NCI-H510A treated with DMSO at 0.1 percent for 48 hours (cell line): Measurements from ENCODE around the gene SLC35F3.
"Not testable (repeated sequence)": the region's sequence is repeated elsewhere in the genome, so short reads cannot be mapped to it uniquely, and the experiment has no call there.

ENCODE experiments used
- DNase-seq: peaks from one replicate; lab custom pipeline; 2025; lab: John Stamatoyannopoulos, UW

Gene SLC35F3

DNA sequence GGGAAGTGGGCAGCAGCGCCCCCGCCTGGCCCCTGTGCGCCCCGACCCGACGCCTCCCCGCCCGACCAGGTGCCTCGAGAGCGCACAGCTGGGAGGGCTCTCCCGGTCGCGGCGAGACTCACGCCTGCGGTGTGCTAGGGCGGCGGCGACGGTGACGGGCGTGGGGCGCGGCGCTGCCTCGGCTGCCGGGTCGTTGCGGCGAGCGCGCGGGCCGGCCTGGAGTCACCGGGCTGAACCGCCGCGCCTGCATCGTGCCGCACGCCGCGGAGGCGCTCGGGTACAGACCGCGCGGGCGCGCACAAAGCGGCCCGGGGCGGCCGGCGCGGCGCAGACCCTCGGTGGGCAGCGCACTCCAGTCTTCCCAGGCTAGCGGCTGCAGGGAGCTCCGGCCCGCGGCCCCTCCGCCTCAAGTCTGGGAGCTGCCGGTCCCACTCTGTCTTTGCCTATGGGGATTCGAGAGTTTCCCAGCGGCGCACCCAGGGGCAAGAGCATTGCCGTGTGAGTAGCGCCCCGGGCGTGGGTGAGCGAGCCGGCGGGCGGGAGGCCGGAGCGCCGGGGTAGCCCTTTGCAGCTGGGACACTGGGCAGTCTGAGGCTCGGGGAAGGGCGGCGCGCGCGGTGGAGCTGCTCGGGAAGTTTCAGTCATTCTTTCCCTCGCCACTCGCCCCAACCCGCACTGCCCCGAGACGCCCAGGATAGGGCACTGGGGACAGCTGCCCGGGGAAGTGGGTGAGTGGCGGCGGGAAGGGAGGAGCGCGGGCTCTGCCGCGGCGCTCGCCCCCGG lies at the start of gene SLC35F3:
Gene SLC35F3 (plus strand): TSS at position 44 of the 783 bp plus-strand sequence.
- peak; percentile 31 for DNase-seq

DNA sequence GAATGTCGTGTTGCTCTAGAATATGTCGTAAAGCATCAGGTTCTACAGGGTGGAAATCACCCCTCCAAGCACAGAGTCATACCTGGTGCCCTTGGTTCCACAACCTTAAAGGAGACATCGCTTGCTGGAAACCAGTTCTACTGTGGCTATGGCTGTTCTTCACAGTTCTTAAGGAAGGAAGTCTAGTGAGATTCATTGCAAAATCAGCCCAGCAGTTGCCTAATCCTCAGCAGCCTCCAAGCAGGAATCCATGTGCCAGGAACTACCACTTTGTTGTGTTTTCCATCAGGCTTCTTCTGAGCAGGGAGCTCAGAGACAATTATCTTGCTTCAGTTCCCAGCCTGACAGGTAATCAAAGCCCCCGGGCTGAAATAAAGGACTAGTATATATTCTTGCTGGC lies 45.0 kb upstream of the SLC35F3 start:
- DNase-seq, result no peak

DNA sequence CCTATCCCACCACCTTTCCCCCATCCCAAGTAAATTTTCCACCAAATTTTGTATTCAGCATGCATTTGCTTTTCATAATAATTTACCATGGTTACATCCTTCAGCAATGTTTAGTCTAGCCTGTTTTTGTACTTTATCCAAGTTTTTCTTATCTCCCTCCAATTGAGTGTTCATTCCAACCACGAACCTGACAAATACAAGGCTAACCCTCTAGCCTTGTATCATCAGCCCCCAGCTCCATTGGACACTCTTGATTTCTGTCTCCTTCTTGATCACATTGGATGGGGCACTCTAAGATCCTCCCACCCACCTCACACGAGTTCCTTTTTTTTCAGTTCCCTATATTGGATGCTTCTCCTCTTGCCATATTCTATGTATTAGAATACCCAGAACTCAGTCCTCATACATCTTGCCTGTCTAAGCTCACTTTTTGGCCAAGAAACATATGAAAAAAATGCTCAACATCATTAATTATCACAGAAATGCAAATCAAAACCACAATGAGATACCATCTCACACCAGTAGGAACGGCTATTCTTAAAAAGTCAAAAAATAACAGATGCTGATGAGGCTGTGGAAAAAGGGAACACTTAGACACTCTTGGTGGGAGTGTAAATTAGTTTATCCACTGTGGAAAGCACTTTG lies 40.5 kb upstream of the SLC35F3 start:
- DNase-seq, result no peak

DNA sequence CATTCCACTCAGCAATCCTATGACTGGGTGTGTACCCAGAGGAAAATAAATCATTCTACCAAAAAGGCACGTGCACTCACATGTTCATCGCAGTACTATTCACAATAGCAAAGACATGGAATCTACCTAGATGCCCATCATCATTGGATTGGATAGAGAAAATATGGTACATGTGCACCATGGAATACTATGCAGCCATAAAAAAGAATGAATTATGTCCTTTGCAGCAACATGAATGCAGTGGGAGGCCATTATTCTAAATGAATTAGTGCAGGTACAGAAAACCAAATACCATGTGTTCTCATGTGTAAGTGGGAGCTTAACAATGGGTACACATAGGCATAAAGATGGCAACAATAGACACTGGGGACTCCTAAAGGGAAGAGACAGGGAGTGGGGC lies 39.9 kb upstream of the SLC35F3 start:
- DNase-seq, result no peak

DNA sequence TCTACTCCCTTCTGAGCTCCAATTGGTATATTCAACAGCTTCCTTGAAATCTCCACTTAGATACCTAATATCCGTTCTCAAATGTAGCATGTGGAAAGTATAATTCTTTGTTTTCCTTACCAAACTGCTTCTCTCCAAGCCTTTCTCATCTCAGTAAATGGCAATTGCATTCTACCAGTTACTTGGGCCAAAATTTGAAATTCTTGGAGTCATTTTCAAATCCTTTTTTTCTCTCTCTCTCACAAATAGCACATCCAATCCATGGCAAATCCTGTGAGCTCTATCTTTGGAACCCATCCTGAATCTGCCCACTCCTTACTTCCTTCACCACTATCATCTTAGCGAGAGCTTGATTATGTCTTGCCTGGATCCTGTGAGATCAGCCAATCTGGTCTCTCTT lies 39.3 kb upstream of the SLC35F3 start:
- DNase-seq, result no peak

DNA sequence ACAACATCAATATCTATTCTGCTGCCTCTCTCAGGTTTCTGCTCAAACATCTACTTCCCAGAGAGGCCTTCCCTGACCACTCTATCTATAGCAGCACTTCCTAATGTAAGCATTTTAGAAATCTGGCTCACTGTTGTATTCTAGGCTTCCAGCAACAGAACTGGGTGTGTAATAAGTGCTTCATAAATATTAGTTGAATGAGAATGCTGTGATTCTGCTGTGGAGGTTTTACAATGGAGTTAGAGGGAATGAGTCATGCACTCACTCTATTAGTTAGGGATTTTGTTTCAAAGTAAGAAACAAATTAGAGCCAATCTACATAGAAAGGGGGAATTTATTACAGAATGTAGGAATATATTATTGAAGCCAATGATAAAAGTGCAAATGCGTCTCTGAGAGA lies 38.6 kb upstream of the SLC35F3 start:
- DNase-seq, result no peak

DNA sequence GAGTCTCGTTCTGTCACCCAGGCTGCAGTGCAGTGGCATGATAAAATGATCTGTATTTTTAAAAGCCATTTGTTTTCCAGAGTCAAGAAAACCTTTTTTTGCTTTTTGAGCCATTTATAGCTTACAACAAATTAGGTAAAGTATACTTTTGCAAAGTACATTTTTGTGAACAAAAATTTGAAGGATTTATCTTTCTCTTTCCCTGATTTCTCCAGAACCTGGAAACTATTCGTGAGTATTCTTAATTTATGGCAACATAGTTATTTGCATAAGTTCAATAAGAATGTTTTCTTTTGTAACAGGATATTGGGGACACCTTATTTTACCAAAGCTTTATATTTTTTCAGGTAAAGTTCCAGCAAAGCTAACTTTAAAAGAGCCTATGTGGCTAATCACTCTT lies 37.4 kb upstream of the SLC35F3 start:
- no peak for DNase-seq

DNA sequence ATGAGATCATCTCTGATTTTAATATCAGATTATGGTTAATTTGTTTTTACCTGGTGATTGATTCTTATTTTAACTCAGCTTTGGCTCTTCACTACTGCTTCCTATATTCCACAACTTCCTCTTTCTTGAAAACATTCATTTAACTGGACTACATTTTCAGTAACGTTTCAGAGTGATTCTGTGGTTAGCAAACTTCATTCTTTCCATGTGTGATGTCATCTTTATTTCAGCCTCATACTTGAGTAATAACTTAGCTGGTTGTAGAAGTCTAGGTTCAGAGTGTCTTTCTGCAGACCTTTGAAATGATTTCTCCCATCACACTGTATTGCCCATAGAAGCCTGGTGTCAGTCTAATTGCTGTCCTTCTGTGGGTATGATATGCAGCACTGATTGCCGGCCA lies 36.0 kb upstream of the SLC35F3 start:
- no peak for DNase-seq

DNA sequence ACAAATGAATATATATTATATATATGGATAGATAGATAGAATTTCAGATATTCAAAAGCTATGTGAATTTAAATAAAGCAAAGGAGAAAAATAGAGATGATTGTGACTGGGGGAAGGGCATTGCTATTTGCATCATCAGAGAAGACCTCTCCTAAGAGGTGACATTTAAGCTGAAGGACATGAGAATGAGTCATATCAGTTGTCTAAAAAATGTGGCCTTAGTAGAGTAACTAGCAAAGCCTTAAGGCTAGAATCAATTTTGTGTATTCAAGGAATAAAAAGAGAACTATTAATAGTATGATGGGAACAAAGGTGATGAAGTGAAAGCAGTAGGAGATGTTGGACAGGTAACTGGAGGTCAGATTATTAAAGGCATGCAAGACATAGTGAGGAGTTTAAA lies 34.8 kb upstream of the SLC35F3 start:
- DNase-seq, result no peak

DNA sequence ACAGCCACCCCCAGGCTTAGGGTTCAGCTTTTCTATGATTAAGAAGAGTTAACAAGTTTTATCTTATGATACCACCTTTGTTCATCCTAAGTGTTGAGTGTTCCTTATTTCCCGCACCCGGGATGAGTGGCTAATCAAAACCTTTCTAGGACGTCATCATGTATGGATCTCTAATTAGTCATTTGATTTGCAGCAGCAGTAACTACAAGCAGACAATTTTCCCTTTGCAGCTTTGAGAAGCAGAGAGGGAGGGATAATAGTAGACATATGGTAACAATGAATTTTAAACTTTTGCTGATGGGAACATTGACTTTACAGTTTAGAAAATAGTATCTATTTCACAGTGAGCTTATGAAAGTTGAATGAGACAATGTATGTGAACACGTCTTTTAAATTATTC lies 30.8 kb upstream of the SLC35F3 start:
- no peak for DNase-seq

DNA sequence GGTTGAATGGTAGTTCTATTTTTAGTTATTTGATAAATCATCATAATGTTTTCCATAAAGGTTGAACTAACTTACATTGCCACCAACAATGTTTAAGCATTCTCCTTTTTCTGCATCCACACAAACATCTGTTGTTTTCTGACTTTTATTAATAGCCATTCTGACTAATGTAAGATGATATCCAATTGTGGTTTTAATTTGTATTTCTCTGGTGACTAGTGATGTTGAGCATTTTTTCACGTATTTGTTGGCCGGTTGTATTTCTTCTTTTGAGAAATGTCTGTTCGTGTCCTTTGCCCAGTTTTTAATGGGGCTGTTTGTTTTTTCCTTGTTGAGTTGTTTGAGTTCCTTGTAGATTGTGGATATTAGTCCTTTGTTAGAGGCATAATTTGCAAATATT lies 24.6 kb upstream of the SLC35F3 start:
- DNase-seq, result no peak

DNA sequence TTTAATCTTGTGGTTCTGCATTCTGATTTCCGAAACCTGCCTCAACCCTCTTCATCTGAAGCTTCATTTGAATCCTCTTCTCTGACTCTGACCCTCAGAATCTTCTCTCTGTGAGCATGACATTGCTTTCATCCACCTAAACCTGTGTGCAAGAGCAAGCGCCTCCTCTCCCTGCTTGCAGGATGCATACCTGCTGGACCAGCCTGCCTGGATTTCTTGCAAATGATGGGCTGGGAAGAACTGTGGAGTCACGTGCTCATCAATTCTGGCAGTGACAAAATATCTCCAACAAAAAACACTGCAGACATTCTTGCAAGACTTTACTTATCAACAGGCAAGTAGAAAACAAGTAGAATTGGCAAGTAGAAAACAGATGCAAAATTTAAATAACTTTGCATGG lies 20.8 kb upstream of the SLC35F3 start:
- no peak for DNase-seq

DNA sequence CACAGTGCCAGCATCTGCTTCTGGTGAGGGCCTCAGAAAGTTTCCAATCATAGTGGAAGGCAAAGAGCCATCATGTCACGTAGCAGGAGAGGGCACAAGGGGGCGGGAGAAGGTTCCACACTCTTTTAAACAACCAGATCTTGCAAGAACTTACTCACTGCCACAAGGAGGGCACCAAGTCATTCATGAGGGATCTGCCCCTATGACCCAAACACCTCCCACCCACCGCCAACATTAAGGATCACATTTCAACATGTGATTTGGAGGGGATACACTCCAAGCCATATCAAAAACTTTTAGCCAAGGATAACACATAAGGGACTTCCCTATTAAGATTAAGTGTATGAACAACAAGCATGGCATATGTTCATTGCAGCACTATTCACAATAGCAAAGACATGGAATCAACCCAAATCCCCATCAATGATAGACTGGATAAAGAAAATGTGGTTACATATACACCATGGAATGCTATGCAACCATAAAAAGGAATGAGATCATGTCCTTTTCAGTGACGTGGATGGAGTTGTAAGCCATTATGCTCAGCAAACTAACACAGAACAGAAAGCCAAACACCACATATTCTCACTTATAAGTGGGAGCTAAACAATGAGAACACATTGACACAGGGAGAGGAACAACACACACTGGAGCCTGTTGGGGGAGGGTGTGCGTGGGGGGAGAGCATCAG lies 19.9 kb upstream of the SLC35F3 start:
- no peak for DNase-seq

DNA sequence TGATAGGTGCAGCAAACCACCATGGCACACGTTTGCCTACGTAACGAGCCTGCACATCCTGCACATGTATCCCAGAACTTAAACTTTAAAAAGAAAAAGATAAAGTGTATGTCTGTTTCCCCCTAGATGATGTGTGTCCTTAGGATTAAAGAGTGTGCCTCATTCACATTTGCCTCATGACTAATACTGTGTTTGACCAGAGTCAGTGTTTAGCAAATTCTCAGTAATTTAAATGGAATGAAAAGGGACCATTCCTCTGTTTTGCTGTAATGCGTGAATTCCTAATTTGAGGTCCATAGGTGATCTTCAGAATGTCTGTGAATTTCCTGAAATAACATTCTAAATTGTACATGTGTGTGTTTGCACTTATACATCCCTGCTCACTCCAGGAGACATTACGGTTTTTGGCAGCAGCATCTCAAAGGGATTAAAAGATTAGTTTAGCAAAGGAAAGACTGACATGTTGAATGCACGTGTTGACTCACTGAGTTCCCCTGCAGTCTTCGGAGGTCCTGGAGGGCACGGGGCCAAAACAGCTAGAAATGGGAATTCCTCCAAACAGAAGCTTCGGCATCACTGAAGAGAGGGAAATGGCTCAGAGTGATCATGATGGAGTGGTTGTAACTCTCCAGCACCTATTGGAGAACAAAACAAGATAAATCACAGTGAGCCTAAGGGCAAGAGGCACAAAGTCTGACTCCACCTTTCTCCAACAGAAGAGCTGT lies 19.1 kb upstream of the SLC35F3 start:
- no peak for DNase-seq

DNA sequence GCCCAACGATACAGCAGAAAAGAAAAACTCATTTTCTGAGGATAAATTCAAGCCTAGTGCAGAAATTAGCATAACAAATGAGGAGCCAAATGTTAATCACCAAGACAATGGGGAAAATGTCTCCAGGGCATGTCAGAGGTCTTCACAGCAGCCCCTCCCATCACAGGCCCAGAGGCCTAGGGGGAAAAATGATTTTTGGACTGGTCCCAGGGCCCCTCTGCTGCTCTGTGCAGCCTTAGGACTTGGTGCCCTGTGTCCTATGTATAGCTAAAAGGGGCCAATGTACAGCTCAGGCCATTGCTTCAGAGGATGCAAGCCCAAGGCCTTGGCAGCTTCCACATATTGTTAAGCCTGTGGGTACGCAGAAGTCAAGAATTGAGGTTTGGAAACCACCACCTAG lies 13.3 kb upstream of the SLC35F3 start:
- DNase-seq, result not testable (repeated sequence)

DNA sequence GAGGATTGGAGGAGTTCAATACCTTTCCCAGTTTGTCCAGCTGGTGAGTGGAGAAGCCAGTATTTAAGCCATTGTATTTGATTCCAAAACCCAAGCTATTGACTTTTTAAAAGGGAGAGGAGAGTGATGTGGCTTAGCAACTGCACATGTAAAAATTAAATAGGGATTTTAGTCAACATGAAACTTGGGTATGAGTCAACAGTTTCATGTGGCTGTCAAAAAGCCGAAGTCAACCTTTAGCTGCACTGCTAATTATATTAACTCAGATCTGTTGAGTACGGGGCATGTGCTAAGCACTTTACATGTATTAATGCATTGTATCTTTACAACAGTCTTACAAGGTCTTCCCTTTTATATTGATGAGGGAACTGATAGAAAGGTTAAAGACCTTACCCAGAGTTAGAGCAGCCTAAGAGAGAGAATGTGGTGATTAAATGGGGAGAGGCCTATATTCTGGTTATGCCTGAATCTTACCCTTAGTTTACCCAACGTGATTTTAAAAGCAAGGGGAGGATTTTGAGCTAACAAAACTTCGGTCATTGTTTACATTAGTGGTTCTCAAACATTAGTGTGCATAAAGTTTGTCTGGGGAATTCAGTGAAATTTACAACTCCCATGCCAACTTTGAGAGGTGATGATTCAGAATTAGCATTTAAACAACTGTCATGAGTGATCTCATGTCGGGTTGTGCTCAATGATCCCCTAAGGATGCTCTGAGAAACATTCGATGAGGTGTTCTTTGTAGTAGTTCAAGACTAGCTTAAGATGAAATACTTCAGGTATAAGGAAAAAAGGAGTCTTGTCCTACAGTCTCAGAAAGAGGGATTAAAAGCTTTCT lies 6.9 kb upstream of the SLC35F3 start:
- no peak for DNase-seq

DNA sequence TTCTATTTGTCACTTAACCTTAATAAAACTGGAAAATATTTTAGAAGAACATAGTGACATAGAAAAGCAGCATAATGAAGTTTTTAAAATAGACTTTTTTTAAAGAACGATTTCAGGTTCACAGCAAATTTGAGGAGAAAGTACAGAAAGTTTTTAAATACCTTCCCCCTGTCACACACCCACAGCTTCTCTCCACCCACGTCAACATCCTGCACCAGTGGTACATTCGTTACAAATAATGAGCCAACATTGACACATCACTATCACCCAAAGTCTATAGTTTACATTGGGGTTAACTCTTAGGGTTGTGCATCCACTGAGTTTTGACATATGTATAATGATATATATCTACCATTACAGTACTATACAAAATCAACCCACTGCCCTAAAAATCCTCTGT lies 3.0 kb upstream of the SLC35F3 start:
- no peak for DNase-seq

DNA sequence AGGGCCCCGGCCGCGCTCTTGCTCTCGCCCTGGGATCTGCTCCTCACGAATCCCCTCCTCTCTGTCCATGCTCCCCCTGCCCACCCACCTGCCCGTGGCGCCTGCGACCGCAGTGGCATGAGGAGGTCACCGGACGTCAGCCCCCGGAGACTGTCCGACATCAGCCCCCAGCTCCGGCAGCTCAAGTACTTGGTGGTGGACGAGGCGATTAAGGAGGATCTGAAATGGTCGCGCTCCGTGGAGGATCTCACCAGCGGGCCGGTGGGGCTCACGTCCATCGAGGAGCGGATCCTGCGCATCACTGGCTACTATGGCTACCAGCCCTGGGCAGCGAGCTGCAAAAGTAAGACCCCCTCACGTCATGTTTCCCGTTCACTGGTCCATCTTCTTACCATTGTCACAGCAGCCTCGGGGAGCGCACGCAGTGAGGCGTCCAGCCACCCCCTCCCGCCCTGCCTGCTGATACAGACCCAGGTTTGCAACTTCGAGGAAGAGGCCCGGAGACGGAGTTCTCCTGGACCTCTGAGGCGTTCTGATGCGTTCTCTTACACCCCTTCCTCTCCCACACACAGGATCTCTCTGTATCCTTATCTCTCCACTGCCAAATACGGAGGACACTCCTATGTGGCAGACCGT lies 1.1 kb downstream of the SLC35F3 start:
- no peak for DNase-seq

DNA sequence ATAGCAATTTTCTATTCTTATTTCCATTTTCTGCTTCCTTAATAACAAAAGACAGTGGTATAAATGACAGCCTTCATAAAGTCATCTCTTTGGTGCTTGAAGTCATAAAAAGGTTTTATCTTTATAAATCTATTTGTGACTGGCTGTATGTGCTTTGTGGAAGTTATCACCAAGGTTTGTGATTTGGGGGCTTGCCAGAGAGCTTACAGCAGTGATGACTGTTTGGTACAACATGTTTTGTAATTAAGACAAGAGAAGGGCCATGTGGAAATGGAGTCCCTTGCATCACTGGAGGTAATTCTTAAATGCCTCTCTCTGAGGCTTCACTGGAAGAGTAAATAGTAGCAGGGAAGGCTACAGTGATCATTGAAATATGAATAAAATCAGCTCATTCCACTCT lies 2.7 kb downstream of the SLC35F3 start:
- DNase-seq, result no peak

DNA sequence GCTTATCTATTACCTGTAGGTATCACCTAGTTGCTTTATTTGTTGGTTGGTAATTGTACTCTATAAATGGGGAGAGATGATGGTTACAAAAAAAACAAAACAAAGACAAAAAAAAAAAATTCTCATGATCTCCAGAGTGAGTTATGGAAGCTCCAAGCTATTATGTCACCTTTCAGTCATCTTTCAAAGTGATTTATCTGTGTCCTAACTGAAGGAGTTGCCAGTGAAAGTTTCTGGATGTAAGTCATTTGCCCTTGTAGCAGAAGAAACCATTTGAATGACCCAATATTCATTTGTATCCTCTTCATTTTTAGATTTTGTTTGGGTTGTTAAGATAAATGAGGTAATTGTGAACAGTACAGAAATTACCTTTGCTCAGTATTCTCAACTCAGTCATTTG lies 3.6 kb downstream of the SLC35F3 start:
- no peak for DNase-seq

DNA sequence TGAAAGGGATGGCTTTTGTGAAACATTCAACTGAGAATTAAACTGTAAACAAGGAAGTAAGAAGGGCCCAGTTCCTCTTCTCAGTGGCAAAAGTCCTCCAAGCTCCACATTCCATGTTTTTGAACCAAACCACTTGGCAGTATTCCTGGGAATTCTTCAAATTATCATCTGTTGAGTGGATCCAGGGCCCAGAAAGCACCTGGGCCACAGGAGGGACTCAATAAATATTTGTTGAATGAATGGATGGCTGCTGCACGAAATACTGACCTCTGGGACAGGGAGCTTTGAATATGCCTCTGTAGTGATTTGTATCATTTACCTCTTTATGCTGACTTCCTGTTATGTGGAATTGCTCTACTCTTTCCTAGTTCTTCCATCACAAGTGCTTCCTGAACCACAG lies 4.7 kb downstream of the SLC35F3 start:
- DNase-seq, result no peak
